HG03354 (cell line): Measurements from ENCODE around the gene PPY.
"Not testable (repeated sequence)": the region's sequence is repeated elsewhere in the genome, so short reads cannot be mapped to it uniquely, and the experiment has no call there.

Experiments
- ATAC-seq: cut with Tn5 transposase; IDR thresholded peaks from one replicate; pipeline ENCODE4 v1.9.1; 2021; ENCODE audit warnings: mild to moderate bottlenecking; ENCODE audit not compliant: unreplicated experiment, poor library complexity, severe bottlenecking

The PPY gene

GRCh38 chr17:43909537-43910231, 32.6 kb downstream of the PPY start:
- no peak for ATAC-seq

GRCh38 chr17:43907998-43908721, 34.1 kb downstream of the PPY start:
- ATAC-seq: no peak

- no peak for ATAC-seq
These were observed 34.8 kb downstream of the PPY start, which contains the start of gene MPP2 for GRCh38 chr17:43907425-43907981. TSS of gene MPP2 (minus strand) at chr17:43907536. CDS start at chr17:43904460, 3,076 bp downstream.

- no peak for ATAC-seq
These were observed 35.3 kb downstream of the PPY start for GRCh38 chr17:43906951-43907424.

GRCh38 chr17:43905985-43906852, 36.1 kb downstream of the PPY start:
- ATAC-seq: no peak

- ATAC-seq: no peak
These were observed 36.8 kb downstream of the PPY start for GRCh38 chr17:43905400-43905984.

- ATAC-seq: no peak
These were observed 40.3 kb downstream of the PPY start for GRCh38 chr17:43901861-43902589.

GRCh38 chr17:43900858-43901754, 41.2 kb downstream of the PPY start:
- ATAC-seq: no peak

GRCh38 chr17:43900183-43900857, 42.0 kb downstream of the PPY start:
- ATAC-seq: peak; percentile 61

GRCh38 chr17:43898446-43898845, 43.8 kb downstream of the PPY start:
- no peak for ATAC-seq

- ATAC-seq: no peak
These were observed 44.4 kb downstream of the PPY start for GRCh38 chr17:43897831-43898230.

GRCh38 chr17:43894494-43894893, 47.8 kb downstream of the PPY start:
- not testable (repeated sequence) for ATAC-seq

GRCh38 chr17:43892647-43892952, 49.7 kb downstream of the PPY start:
- no peak for ATAC-seq

GRCh38 chr17:43891851-43892646, 50.2 kb downstream of the PPY start:
- ATAC-seq: no peak
